Endodermal cell (in vitro differentiated cells): Measurements from ENCODE around the gene ZNF860. TPM values are rescaled to one million over a fixed set of nuclear protein-coding genes. Genes with fewer than 3 reads are reported as not detected.

ENCODE experiments used
- DNase-seq: peaks from one replicate; pipeline ENCODE4 v3.0.0-alpha.2; 2017
- H3K27ac ChIP-seq: 2 replicates; pipeline ENCODE4 v1.5.1; 2013; ENCODE audit warnings: mild to moderate bottlenecking, low read depth, low read length, moderate library complexity
- H3K27me3 ChIP-seq: 2 replicates; pipeline ENCODE4 v1.6.1; 2013; ENCODE audit warnings: mild to moderate bottlenecking, low read length, moderate library complexity; ENCODE audit not compliant: insufficient read depth, control insufficient read depth, poor library complexity, severe bottlenecking
- H3K36me3 ChIP-seq: 2 replicates; pipeline ENCODE4 v1.7.0; 2013; ENCODE audit warnings: mild to moderate bottlenecking, low read length, moderate library complexity; ENCODE audit not compliant: control insufficient read depth, insufficient read depth
- H3K4me1 ChIP-seq: one replicate; pipeline ENCODE4 v1.7.0; 2013; ENCODE audit warnings: low read length; ENCODE audit not compliant: control insufficient read depth, insufficient read depth
- H3K4me3 ChIP-seq: 2 replicates; pipeline ENCODE4 v1.5.1; 2013; ENCODE audit warnings: mild to moderate bottlenecking, low read length, moderate library complexity
- H3K9ac ChIP-seq: 2 replicates; pipeline ENCODE4 v1.6.1; 2013; ENCODE audit warnings: mild to moderate bottlenecking, low read length, moderate library complexity; ENCODE audit not compliant: poor library complexity, severe bottlenecking; ENCODE audit errors: extremely low read depth
- H3K9me3 ChIP-seq: 2 replicates; pipeline ENCODE4 v1.6.1; 2013; ENCODE audit warnings: mild to moderate bottlenecking, low read length, moderate library complexity; ENCODE audit not compliant: control insufficient read depth
- H3K27ac Mint-ChIP-seq: 2 replicates; pipeline ENCODE4 v1.8.0; 2020; ENCODE audit warnings: mixed read lengths
- H3K27me3 Mint-ChIP-seq: 2 replicates; pipeline ENCODE4 v1.8.0; 2021; ENCODE audit warnings: mild to moderate bottlenecking, mixed read lengths; ENCODE audit not compliant: insufficient read depth
- H3K36me3 Mint-ChIP-seq: 2 replicates; pipeline ENCODE4 v1.8.0; 2020; ENCODE audit warnings: low read depth, mixed read lengths
- H3K4me1 Mint-ChIP-seq: 2 replicates; pipeline ENCODE4 v1.8.0; 2020; ENCODE audit warnings: mixed read lengths
- H3K4me3 Mint-ChIP-seq: 2 replicates; pipeline ENCODE4 v1.8.0; 2020; ENCODE audit warnings: mild to moderate bottlenecking, moderate library complexity, mixed read lengths
- H3K9me3 Mint-ChIP-seq: 2 replicates; pipeline ENCODE4 v1.8.0; 2020; ENCODE audit warnings: mild to moderate bottlenecking, mixed read lengths
- CTCF ChIP-seq: fragments of 200-600 bp; sonication (generic); conservative IDR thresholded peaks from 2 replicates; pipeline ENCODE4 v1.5.0; 2021; ENCODE audit warnings: antibody characterized with exemption, mild to moderate bottlenecking
- WGBS, 2 experiments: methylation state at CpG; one replicate each; pipeline versions ENCODE4 v1.1.5 to v1.1.7; 2013; ENCODE audit warnings: missing lambda C conversion rate in 2 of 2, mixed read lengths in 1 of 2; ENCODE audit not compliant: insufficient coverage in 1 of 2, insufficient read length in 1 of 2; 5-methylcytosine and 5-hydroxymethylcytosine counted together
- total RNA-seq, 2 donors: library from RNA; stranded (reverse); fragmentation: NEBNext Ultra II Directional in 1 of 2; extraction: Animal tissue kit (Norgen Biotek cat#: 25700) in 1 of 2; gene quantifications; 2 replicates in 1 of 2; 3 replicates in 1 of 2; pipeline ENCODE4 v1.2.1, GENCODE V29; 2021

ZNF860 gene
- total RNA-seq, 2 donors from 2014 or later = 0.49 to 1.8 TPM

GRCh38 chr3:31960793-31961431, 20.6 kb upstream of the ZNF860 start:
- peak; percentile 66 for DNase-seq
- H3K4me3 Mint-ChIP-seq = peak overlapping the region; percentile 34
- H3K4me1 Mint-ChIP-seq = peaks cover 32% of the 10 kb centered on the region

GRCh38 chr3:31962801-31963205, 18.7 kb upstream of the ZNF860 start:
- no peak for TF ChIP-seq CTCF
- Histone ChIP-seq H3K27me3 (no peaks in the 10 kb centered on the region), H3K36me3 (no peaks in the 10 kb centered on the region), H3K9ac (no peak overlapping the region), H3K27ac (no peak overlapping the region), H3K4me1 (peaks cover 22% of the 10 kb centered on the region), H3K9me3 (no peaks in the 10 kb centered on the region), H3K4me3 (no peak overlapping the region)
- Mint-ChIP-seq H3K4me1 (peaks cover 32% of the 10 kb centered on the region), H3K27ac (no peak overlapping the region), H3K36me3 (no peaks in the 10 kb centered on the region), H3K4me3 (no peak overlapping the region), H3K9me3 (no peaks in the 10 kb centered on the region), H3K27me3 (no peaks in the 10 kb centered on the region)
- WGBS, 2 experiments = 95 to 100% methylated on average over 2 of the region's 2 CpGs
- DNase-seq = no peak

More at GRCh38 chr3:31960793-31961431, 20.6 kb upstream of the ZNF860 start:
- Mint-ChIP-seq H3K27ac (peak overlapping the region; percentile 84), H3K36me3 (no peaks in the 10 kb centered on the region), H3K27me3 (no peaks in the 10 kb centered on the region), H3K9me3 (peaks cover 5% of the 10 kb centered on the region)
- peak; percentile 33 for TF ChIP-seq CTCF
- Histone ChIP-seq H3K27ac (no peak overlapping the region), H3K36me3 (no peaks in the 10 kb centered on the region), H3K4me1 (peaks cover 22% of the 10 kb centered on the region), H3K27me3 (no peaks in the 10 kb centered on the region), H3K9me3 (peaks cover 3% of the 10 kb centered on the region), H3K9ac (no peak overlapping the region), H3K4me3 (peak overlapping the region; percentile 32)
- 68 to 76% methylated on average over 3 to 4 of the region's 4 CpGs for WGBS, 2 experiments

GRCh38 chr3:31966978-31967591, 14.5 kb upstream of the ZNF860 start:
- Mint-ChIP-seq H3K9me3 (no peaks in the 10 kb centered on the region), H3K4me3 (no peak overlapping the region), H3K36me3 (no peaks in the 10 kb centered on the region), H3K4me1 (peaks cover 27% of the 10 kb centered on the region), H3K27me3 (no peaks in the 10 kb centered on the region), H3K27ac (no peak overlapping the region)
- H3K27ac ChIP-seq = no peak overlapping the region
- H3K4me3 ChIP-seq = no peak overlapping the region
- H3K9me3 ChIP-seq = no peaks in the 10 kb centered on the region
- peaks cover 2% of the 10 kb centered on the region for H3K4me1 ChIP-seq
- no peaks in the 10 kb centered on the region for H3K36me3 ChIP-seq
- WGBS, 2 experiments = 96 to 100% methylated on average over 1 to 4 of the region's 4 CpGs
- DNase-seq = no peak
- TF ChIP-seq CTCF = no peak
- H3K9ac ChIP-seq = no peak overlapping the region
- H3K27me3 ChIP-seq = no peaks in the 10 kb centered on the region
